GM18907 (cell line): ENCODE measurements around the gene SIGLEC5.
A peak's percentile ranks its signal among the peaks of the same experiment; 100 is the strongest.

Experiments used
- ATAC-seq: cut with Tn5 transposase; IDR thresholded peaks from one replicate; pipeline ENCODE4 v1.9.1; 2021; ENCODE audit warnings: mild to moderate bottlenecking, moderate library complexity; ENCODE audit not compliant: unreplicated experiment

SIGLEC5 gene

GRCh38 chr19:51628153-51628939 is 1.9 kb downstream of the SIGLEC5 start:
- ATAC-seq = no peak

DNA sequence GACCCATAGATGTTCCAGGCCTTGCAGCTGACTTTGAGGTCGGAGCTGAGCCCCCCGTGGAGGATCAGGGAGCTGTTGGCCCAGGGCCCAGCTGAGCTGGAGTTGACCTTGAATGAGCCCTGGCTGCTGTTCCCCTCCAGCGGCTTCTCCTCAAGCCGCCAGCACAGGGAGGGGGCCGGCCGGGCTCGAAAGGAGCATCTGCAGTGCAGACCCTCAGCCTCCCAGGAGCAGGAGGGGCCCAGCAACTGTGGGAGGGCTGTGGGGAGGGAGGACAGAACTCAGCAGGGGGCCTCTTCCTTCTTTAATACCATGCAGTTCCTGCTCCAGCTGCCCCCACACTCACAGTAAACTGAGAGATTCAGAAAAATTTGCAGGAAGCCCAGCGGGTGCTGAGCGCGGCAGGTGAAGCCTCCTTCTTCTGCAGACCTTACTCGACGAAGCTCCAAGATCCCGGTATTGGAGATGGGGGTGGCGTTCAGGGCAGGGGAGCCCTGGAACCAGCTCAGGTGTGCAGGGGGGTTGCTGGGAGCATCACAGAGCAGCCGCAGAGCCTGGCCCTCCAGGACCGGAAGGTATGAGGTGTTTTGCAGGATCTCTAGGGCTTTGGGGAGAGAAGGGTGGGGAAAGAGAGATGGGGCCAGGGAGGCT is 2.6 kb downstream of the SIGLEC5 start:
- no peak for ATAC-seq

GRCh38 chr19:51626675-51627074 is 3.5 kb downstream of the SIGLEC5 start:
- no peak for ATAC-seq

DNA sequence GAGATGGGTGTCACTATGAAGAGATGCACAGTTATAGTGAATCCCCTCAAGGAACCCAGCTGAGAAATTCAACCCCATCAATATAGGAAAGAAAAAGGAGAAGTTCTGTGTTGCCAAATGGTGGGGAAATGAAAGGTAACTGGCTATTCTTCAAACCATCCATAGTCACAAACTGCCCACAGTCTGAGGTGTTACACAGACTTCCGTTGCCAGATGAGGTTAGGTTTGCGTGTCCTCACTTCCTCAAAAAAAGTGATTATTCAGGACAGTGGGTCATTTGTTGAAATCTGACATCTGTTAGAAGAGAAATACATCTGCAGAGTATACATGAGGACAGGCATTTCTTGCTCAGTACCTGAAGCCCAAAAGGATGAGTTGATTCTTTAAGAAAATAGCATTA is 9.0 kb downstream of the SIGLEC5 start:
- peak; percentile 68 for ATAC-seq

DNA sequence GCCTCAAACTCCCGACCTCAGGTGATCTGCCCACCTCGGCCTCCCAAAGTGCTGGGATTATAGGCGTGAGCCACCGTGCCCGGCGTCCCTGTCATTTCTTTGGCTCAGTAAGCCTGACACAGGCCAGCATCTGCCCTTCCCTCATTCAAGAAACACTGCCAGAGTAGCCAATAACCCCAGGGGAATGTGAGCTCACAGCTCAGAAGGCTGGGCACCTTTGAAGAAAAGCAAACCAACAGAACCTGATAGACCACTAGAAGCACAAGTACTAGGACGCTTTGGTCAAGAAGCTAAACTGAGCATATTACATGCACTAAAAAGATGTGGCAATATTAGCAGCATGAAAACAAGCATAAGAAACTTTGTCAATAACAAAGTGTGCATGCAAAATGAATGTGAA is 14.2 kb downstream of the SIGLEC5 start:
- no peak for ATAC-seq

GRCh38 chr19:51614789-51615188 is 15.4 kb downstream of the SIGLEC5 start:
- ATAC-seq = no peak

DNA sequence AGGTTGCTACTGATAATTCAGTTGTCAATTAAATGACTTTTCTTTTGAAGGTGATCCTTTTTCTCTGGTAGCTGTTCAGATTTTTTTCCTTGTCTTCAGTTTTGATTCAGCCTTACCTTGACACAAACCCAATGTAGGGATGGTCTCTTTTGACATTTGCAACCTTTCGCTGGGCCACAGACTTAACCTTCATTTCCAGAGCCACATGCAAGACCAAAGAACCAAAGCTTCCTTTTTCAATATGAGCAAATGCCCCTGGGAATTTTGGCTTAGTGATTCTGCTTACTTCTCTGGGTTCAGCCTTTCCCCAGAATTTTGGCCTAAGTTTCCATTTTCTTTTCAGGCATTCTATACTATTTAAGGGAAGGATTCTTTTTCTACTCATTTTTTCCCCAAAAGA is 19.6 kb downstream of the SIGLEC5 start:
- ATAC-seq = no peak

DNA sequence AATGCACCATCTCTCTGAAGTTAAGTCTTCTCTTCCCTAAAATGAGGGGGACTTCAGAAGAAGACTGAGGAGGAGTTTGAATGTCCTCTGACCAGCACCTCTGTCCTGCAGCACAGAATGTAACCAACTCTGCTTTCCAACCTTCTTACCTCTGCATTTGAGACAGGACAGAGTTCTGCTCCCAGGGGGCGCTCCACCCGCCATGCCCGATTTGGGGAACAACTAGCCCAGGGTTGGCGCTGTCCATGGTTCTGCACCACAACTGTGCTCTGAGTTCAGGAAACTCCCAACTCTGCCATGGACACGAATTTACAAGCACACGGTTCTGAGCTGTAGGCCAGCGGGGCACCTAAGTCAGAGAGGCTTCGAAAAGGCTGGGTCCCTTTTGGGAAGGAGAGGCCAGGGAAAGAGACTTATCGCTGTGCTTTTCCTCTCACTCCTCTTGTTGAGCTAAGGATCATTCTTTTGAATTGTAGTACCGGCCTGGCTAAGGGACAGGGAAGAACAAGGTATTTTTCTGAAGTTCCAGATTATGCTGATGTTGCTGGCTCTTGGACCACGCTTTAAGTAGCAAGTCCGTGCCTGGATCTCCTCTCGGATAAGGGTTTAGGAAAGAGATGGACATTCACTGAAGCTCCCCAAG is 22.2 kb downstream of the SIGLEC5 start:
- ATAC-seq = no peak

DNA sequence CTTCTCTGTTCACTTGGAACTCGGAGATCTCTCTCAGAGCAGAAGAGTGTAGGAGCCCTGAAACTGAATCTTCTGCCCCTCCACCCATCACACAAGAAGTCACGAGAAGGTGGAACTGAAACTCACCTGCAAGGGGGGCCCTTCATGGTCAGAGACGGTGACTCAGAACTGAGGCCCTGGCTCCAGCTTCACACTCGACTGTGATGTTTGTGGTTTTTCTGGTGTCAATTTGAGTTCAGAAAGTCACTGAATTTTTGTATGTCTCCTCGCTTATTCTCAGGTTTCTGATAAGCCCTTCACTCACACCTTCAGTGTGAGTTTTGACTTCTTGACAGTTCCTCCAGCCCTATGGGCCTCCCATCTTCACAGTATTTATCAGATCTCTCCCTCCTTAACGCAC is 23.1 kb downstream of the SIGLEC5 start:
- ATAC-seq = peak; percentile 92

DNA sequence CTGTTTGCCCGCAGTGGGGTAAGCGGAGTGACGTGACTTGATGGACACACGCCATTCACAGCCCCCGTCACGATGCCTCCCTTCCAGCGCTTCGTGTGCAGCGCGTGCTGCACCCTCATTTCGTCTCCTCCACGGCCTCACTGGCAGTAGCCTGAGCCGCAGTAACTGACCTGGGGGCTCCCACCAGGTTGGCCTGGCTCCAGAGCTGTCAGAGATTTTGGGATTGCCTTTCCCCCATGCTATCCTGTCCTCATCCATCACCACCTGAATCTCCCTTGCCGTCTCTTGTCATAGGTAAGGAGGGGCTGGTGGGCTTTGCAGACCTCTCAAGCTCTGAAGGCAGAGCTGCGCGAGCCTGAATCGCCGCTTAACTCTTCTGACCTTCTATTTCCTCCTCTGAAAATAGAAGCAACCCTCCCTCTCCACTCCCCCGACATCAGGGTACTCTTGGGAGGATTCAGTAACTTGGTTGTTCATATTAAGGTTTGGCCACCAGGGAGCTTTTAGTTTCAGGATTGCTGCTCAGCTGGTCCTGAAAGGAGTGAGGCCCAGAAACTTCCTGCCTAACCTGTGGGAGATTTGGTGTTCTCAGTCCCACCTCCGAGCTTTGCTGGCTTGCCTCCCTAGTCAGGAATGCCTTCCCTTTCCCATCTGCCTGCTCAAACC is 27.9 kb downstream of the SIGLEC5 start:
- ATAC-seq = no peak

DNA sequence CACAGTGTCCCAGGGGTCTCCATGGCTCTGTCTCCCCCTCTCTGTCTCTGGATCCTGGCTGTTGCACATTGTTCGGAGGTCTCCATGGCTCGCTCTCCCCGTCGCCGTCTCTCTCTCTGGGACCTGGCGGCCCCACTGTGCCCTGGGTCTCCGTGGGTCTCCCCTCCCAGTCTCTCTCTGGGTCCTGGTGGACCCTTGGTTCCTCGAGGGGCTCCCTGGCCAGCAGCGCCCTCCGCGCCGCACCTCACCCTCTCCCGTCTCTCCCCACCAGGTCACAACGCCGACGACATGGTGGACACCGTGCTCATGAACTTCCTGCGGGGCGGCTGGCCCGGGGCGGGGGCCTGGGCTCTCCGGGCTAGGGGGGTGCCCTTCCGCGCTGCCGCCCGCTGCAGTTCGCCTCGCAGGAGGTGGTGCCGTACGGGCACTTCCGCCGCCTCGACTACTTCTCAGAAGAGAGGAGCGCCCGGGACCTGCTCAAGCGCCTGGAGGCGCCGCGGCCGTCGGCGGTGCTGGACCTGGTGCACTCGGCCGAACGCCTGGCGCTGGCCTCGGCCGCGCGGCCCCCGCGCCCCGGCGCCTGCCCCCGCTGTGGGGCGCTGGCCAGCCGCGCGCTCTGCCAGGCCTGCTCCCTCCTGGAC is 29.1 kb downstream of the SIGLEC5 start:
- ATAC-seq = no peak

DNA sequence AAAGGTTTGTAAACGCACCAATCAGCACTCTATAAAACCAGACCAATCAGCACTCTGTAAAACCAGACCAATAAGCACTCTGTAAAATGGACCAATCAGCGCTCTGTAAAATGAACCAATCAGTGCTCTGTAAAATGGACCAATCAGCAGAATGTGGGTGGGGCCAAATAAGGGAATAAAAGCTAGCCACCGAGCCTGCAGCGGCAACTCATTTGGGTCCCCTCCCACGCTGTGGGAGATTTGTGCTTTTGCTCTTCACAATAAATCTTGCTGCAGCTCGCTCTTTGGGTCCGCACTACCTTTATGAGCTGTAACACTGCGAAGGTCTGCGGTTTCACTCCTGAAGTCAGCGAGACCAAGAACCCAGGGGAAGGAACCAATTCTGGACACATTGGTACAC is 31.1 kb downstream of the SIGLEC5 start:
- ATAC-seq = no peak

DNA sequence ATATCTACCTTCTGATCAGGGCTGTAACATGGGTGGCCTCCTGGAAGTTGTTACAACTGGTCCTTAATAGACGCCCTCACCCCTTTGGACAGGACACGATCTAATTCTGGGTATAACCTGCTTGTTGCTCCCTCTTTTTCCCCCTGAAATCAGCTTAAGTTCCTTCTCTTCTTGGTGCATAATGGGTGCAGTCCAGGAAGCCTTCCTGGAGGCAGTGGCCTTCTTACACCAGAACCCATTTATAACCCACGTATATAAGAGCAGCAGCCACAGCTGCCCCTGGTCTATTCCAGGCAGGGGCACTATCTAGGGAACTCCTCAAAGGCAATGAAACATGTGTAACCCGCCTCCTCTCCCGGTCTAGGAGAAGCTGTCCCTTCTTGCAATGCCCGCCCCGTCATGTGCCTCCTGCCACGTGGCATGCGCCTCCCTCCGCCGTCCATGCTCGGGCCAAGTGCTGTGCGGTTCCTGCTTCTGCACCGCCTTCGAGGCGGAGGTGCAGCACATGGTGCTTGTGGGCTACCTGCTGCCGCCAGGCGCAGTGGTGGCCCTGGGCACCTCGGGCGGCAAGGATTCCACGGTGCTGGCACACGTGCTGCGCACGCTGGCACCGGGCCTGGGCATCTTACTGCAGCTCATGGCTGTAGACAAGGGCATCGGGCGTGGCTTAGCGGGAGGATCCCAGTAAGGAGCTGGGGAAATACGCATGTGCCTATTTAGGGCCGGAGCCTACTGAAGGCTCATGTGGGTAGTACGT is 31.9 kb downstream of the SIGLEC5 start:
- ATAC-seq = no peak

GRCh38 chr19:51595190-51596175 is 34.7 kb downstream of the SIGLEC5 start:
- no peak for ATAC-seq

GRCh38 chr19:51594774-51595109 is 35.5 kb downstream of the SIGLEC5 start:
- no peak for ATAC-seq

GRCh38 chr19:51593969-51594773 is 36.0 kb downstream of the SIGLEC5 start:
- peak; percentile 96 for ATAC-seq

GRCh38 chr19:51593138-51593890 is 36.9 kb downstream of the SIGLEC5 start:
- no peak for ATAC-seq

GRCh38 chr19:51592521-51592920 is 37.7 kb downstream of the SIGLEC5 start:
- no peak for ATAC-seq
